ENCODE data around the gene RFLNA. TPM values are rescaled to one million over a fixed set of nuclear protein-coding genes. Genes with fewer than 3 reads are reported as not detected.

The RFLNA gene
- total and polyA plus RNA-seq, 2 experiments from 2014 or later = 3.9 to 20.4 TPM

GRCh38 chr12:124273630-124274029 is 21.3 kb upstream of the RFLNA start:
- Histone ChIP-seq H3K79me2 (replicated peaks; ENCODE audit: insufficient read depth) (no peaks in the 10 kb centered on the region), H4K20me1 (replicated peaks; ENCODE audit: insufficient read depth) (no peaks in the 10 kb centered on the region), H3F3A (replicated peaks; ENCODE audit: low read depth) (no peaks in the 10 kb centered on the region), H3K4me1 (ENCODE audit: insufficient read depth) (peaks cover 6% of the 10 kb centered on the region; the same call in 1 of the 2 replicates), H3K4me2 (no peak overlapping the region), H2AFZ (no peak overlapping the region), H3K9me2 (ENCODE audit: insufficient read depth) (peaks cover 5% of the 10 kb centered on the region; the same call in 1 of the 2 replicates), H3K4me3 (no peak overlapping the region), H3K36me3 (ENCODE audit: insufficient read depth) (no peaks in the 10 kb centered on the region), H3K27ac (ENCODE audit: low read depth) (no peak overlapping the region; the same call in 1 of the 2 replicates), H3K27me3 (ENCODE audit: insufficient read depth) (no peaks in the 10 kb centered on the region)
- Mint-ChIP-seq H3K27ac (no peak overlapping the region), H3K4me1 (peaks cover 9% of the 10 kb centered on the region), H3K4me3 (no peak overlapping the region), H3K36me3 (ENCODE audit: low read depth) (peaks cover 3% of the 10 kb centered on the region; the same call in 1 of the 3 replicates), H3K27me3 (ENCODE audit: insufficient read depth, low read depth, poor library complexity) (peaks cover 15% of the 10 kb centered on the region), H3K9me3 (peaks cover 6% of the 10 kb centered on the region)
- peak; percentile 35 to 43; a peak in 3 of 4 replicates for TF ChIP-seq CTCF (conservative IDR thresholded peaks at IDR 0.05; ENCODE audit: low read depth in 2 of 2)
- no peak for TF ChIP-seq JUNB (IDR thresholded peaks at IDR 0.05; ENCODE audit: unreplicated experiment)
- DNase-seq (ENCODE audit: low spot score) = peak; percentile 77
- peak; percentile 90 for ATAC-seq

- DNase-seq (ENCODE audit: low spot score) = no peak
- H3K4me1 Mint-ChIP-seq = peaks cover 12% of the 10 kb centered on the region
- Histone ChIP-seq H3K9me2 (ENCODE audit: insufficient read depth) (peaks cover 5% of the 10 kb centered on the region; the same call in 1 of the 2 replicates), H3K4me3 (no peak overlapping the region), H3F3A (replicated peaks; ENCODE audit: low read depth) (no peaks in the 10 kb centered on the region), H3K4me1 (ENCODE audit: insufficient read depth) (peaks cover 17% of the 10 kb centered on the region; the same call in 1 of the 2 replicates), H4K20me1 (replicated peaks; ENCODE audit: insufficient read depth) (no peaks in the 10 kb centered on the region), H3K4me2 (no peak overlapping the region), H3K36me3 (ENCODE audit: insufficient read depth) (no peaks in the 10 kb centered on the region), H3K79me2 (replicated peaks; ENCODE audit: insufficient read depth) (no peaks in the 10 kb centered on the region), H3K27me3 (ENCODE audit: insufficient read depth) (no peaks in the 10 kb centered on the region), H3K27ac (ENCODE audit: low read depth) (no peak overlapping the region), H2AFZ (no peak overlapping the region)
- no peak overlapping the region for H3K27ac Mint-ChIP-seq
- H3K9me3 Mint-ChIP-seq = peaks cover 2% of the 10 kb centered on the region; the same call in 1 of the 3 replicates
- peaks cover 3% of the 10 kb centered on the region; the same call in 1 of the 3 replicates for H3K36me3 Mint-ChIP-seq (ENCODE audit: low read depth)
- no peak for ATAC-seq
- peaks cover 12% of the 10 kb centered on the region for H3K27me3 Mint-ChIP-seq (ENCODE audit: insufficient read depth, low read depth, poor library complexity)
- H3K4me3 Mint-ChIP-seq = no peak overlapping the region
- TF ChIP-seq NANOG (IDR thresholded peaks at IDR 0.05; ENCODE audit: borderline replicate concordance) (no peak), ETS1 (IDR thresholded peaks at IDR 0.05) (no peak), ZNF462 (CRISPR knock-in tag; IDR thresholded peaks at IDR 0.05) (no peak), REST (IDR thresholded peaks at IDR 0.05; ENCODE audit: unreplicated experiment) (no peak), ZNF331 (CRISPR knock-in tag; IDR thresholded peaks at IDR 0.05; ENCODE audit: low read depth) (no peak), POLR2AphosphoS5 (IDR thresholded peaks at IDR 0.05; ENCODE audit: low read depth) (no peak)
Measured at GRCh38 chr12:124276337-124276736, 18.6 kb upstream of the RFLNA start.

All from GM23338 (cell line).